GM12892 (cell line): ENCODE data around the gene TBC1D4.

ENCODE experiments used
- POLR2A ChIP-seq: IDR thresholded peaks from 2 replicates; pipeline ENCODE4 v1.6.1; 2011; ENCODE audit warnings: low read depth, low read length, control low read depth
- POLR2AphosphoS5 ChIP-seq: IDR thresholded peaks from 2 replicates; pipeline ENCODE4 v1.6.1; 2011; ENCODE audit warnings: low read depth, low read length, control low read depth

DNA sequence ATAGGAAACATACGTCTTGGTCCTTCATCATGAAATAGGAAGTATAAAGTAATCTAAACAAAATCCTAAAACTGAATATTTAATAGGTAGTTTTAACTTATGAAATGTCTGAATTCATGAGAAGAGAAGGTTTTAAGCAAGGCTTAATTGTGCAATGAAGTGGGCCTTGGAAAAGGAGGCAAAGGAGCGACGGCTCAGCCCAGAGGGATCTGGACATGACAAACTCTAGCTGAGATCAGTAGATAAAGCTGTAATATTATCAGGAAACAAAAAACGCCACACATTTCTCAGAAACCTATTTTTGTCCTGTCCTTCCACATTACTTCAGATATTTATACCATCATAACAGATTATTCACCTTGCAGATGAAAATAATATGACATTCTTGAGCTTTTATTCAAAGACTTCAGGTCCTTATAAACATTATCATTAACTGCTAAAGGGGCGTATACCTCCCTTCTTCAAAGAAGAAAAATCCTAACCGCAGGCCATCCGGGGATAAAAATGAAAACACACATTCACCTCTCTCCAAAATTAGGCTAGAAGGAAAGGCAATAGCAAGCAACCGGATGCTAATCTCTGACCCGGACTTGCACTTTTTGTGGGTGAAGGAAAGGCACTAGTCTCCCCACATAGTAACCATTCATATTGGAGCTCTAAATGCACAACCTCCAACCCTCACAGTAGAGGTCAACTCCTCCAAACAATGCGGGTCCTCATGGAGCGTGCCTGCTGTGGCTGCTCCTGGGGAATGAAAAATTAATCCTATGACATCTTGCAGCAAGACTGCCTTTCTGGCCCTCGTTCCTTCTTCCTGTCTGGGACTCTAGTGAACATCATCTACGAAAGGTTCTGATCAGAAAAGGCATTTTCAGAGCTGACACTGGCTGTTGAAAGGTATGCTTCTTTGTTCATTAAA lies 108.8 kb downstream of the TBC1D4 start:
- TF ChIP-seq POLR2A (no peak), POLR2AphosphoS5 (no peak)
